T-helper 9 cell (primary cell): ENCODE data around the gene IZUMO1.
A peak's percentile ranks its signal among the peaks of the same experiment; 100 is the strongest.
"Not testable (repeated sequence)": the region's sequence is repeated elsewhere in the genome, so short reads cannot be mapped to it uniquely, and the experiment has no call there.

Experiments
- DNase-seq: peaks from one replicate; pipeline ENCODE4 v3.0.0-alpha.2; 2020

IZUMO1 gene

GRCh38 chr19:48737360-48737998 is 9.2 kb downstream of the IZUMO1 start:
- DNase-seq, result no peak

- no peak for DNase-seq
Measured at GRCh38 chr19:48735031-48735615, 11.6 kb downstream of the IZUMO1 start.

GRCh38 chr19:48734625-48735024 is 12.1 kb downstream of the IZUMO1 start:
- no peak for DNase-seq

GRCh38 chr19:48731452-48731851 is 15.3 kb downstream of the IZUMO1 start:
- DNase-seq, result no peak

GRCh38 chr19:48728911-48729664 is 17.6 kb downstream of the IZUMO1 start:
- no peak for DNase-seq

GRCh38 chr19:48726556-48726955 is 20.2 kb downstream of the IZUMO1 start:
- no peak for DNase-seq

GRCh38 chr19:48724796-48725753 is 21.6 kb downstream of the IZUMO1 start:
- no peak for DNase-seq

- no peak for DNase-seq
Measured at GRCh38 chr19:48722196-48722708, 24.5 kb downstream of the IZUMO1 start.

GRCh38 chr19:48720613-48721296 is 26.0 kb downstream of the IZUMO1 start:
- peak; percentile 86 for DNase-seq

GRCh38 chr19:48720251-48720612 is 26.5 kb downstream of the IZUMO1 start:
- no peak for DNase-seq

- no peak for DNase-seq
Measured at GRCh38 chr19:48719263-48720171, 27.2 kb downstream of the IZUMO1 start, which contains the start of gene MAMSTR. Gene MAMSTR (minus strand): TSS chr19:48719725. CDS start chr19:48719031, 694 bp downstream.

- DNase-seq, result no peak
Measured at GRCh38 chr19:48718711-48719231, 27.9 kb downstream of the IZUMO1 start.

GRCh38 chr19:48718106-48718505 is 28.6 kb downstream of the IZUMO1 start:
- not testable (repeated sequence) for DNase-seq

- no peak for DNase-seq
Measured at GRCh38 chr19:48716562-48717291, 30.0 kb downstream of the IZUMO1 start.

GRCh38 chr19:48715681-48716171 is 31.0 kb downstream of the IZUMO1 start:
- DNase-seq, result no peak

GRCh38 chr19:48714759-48715675 is 31.7 kb downstream of the IZUMO1 start:
- DNase-seq, result no peak

GRCh38 chr19:48713864-48714755 is 32.6 kb downstream of the IZUMO1 start:
- DNase-seq, result peak; percentile 93
